Measurements from ENCODE around the gene LMOD1.

DNA sequence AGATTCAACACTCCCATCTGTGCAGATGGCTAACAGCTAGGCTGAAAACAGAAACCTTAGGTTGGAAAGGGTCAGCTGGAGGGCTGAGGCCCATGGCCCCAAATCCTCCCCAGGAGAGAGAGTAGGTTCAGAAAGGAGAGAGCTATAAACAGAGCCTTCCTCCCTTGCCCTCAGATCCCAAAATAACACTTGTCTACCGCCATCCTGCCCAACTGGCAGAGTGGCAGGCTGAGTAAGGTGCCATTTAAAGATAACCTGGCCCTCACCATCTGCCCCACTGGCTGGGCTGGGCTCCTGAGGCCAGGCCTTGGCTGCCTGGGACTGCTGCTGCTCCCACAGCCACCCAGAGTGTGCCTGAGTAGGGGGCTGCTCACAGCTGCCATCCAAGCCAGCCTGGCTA, 61.9 kb downstream of the LMOD1 start:
- TF ChIP-seq, protein P1, sequence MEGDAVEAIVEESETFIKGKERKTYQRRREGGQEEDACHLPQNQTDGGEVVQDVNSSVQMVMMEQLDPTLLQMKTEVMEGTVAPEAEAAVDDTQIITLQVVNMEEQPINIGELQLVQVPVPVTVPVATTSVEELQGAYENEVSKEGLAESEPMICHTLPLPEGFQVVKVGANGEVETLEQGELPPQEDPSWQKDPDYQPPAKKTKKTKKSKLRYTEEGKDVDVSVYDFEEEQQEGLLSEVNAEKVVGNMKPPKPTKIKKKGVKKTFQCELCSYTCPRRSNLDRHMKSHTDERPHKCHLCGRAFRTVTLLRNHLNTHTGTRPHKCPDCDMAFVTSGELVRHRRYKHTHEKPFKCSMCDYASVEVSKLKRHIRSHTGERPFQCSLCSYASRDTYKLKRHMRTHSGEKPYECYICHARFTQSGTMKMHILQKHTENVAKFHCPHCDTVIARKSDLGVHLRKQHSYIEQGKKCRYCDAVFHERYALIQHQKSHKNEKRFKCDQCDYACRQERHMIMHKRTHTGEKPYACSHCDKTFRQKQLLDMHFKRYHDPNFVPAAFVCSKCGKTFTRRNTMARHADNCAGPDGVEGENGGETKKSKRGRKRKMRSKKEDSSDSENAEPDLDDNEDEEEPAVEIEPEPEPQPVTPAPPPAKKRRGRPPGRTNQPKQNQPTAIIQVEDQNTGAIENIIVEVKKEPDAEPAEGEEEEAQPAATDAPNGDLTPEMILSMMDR (IDR thresholded peaks at IDR 0.05), result no peak
- TF ChIP-seq POLR2A (IDR thresholded peaks at IDR 0.05), result peak in 1 of 2 donors; percentile 13

Measured in heart left ventricle (tissue), 13 donors.